Measurements from ENCODE around the gene MRPS34. TPM values are rescaled to one million over a fixed set of nuclear protein-coding genes. Genes with fewer than 3 reads are reported as not detected.

The MRPS34 gene
- total and polyA plus RNA-seq, 12 donors = 57.8 to 141 (median 79.5) TPM

- Histone ChIP-seq H3K36me3 (peaks cover 0 to 95% (median 50%) of the 10 kb centered on the region in 9 donors), H3K27me3 (no peaks in the 10 kb centered on the region), H3K27ac (no peak overlapping the region), H3K9me3 (no peaks in the 10 kb centered on the region), H3K4me1 (no peaks in the 10 kb centered on the region), H3K4me3 (no peak overlapping the region)
- WGBS, 2 donors = 86 to 87% methylated on average over 24 of the region's 24 CpGs
- no peak for ATAC-seq
- DNase-seq = no peak
- no peak for TF ChIP-seq CTCF (IDR thresholded peaks at IDR 0.05)
- intact Hi-C loops (cut with DNase I) = no loop called here
These were observed 9.9 kb downstream of the MRPS34 start for GRCh38 chr16:1762879-1763520.

GRCh38 chr16:1762196-1762878 is 10.6 kb downstream of the MRPS34 start:
- DNase-seq (no peak), ATAC-seq (no peak)
- Histone ChIP-seq H3K36me3 (peaks cover 0 to 95% (median 43%) of the 10 kb centered on the region in 9 donors), H3K27ac (no peak overlapping the region), H3K4me1 (no peaks in the 10 kb centered on the region), H3K4me3 (no peak overlapping the region), H3K9me3 (no peaks in the 10 kb centered on the region), H3K27me3 (no peaks in the 10 kb centered on the region)
- 89 to 92% methylated on average over 29 to 30 of the region's 30 CpGs for WGBS, 2 donors
- no peak for TF ChIP-seq CTCF (IDR thresholded peaks at IDR 0.05)
- intact Hi-C loops (cut with DNase I) = no loop called here

- no peak overlapping the region for H3K27ac ChIP-seq
- no peaks in the 10 kb centered on the region for H3K4me1 ChIP-seq
- ATAC-seq = no peak
- peaks cover 0 to 95% (median 38%) of the 10 kb centered on the region in 9 donors for H3K36me3 ChIP-seq
- H3K27me3 ChIP-seq = no peaks in the 10 kb centered on the region
- no peak for TF ChIP-seq CTCF (IDR thresholded peaks at IDR 0.05)
- H3K9me3 ChIP-seq = no peaks in the 10 kb centered on the region
- H3K4me3 ChIP-seq = no peak overlapping the region
- DNase-seq = no peak
- WGBS, 2 donors = 89 to 92% methylated on average over 15 of the region's 15 CpGs
- intact Hi-C loops (cut with DNase I) = no loop called here
These were observed 11.2 kb downstream of the MRPS34 start for GRCh38 chr16:1761751-1762150.

DNA sequence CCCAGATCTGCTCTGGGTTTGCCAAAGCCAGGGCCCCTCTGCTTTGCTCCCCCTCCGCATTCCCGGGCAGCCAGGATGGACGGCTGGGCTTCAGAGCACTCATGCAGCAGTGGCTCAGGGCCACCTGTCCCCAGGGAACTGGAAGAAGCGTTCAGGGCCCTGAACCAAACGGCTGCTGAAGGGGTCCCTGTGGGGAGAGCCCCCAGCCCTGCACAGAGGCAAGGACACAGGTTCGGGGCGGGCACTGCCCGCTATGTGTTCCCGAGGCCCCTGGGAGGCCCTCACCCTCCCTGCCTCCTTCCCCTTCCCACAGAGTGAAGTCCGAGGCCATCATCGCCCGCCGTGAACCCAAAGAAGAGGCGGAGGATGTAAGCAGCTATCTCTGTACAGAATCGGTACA is 12.0 kb downstream of the MRPS34 start:
- H3K9me3 ChIP-seq = no peaks in the 10 kb centered on the region
- TF ChIP-seq CTCF (IDR thresholded peaks at IDR 0.05) = no peak
- 87 to 93% methylated on average over 13 to 15 of the region's 15 CpGs for WGBS, 2 donors
- H3K36me3 ChIP-seq = peaks cover 0 to 92% (median 30%) of the 10 kb centered on the region in 9 donors
- no peak overlapping the region for H3K4me3 ChIP-seq
- no peak overlapping the region for H3K27ac ChIP-seq
- no peak for ATAC-seq
- intact Hi-C loops (cut with DNase I) = no loop called here
- H3K27me3 ChIP-seq = no peaks in the 10 kb centered on the region
- DNase-seq = no peak
- no peaks in the 10 kb centered on the region for H3K4me1 ChIP-seq
